Activated CD8-positive, alpha-beta memory T cell treated with anti-CD3 and anti-CD28 coated beads for 4 hours (primary cell): ENCODE measurements around the gene PPP1R27.
"Not testable (repeated sequence)": the region's sequence is repeated elsewhere in the genome, so short reads cannot be mapped to it uniquely, and the experiment has no call there.

Experiments
- DNase-seq, 2 donors: peaks; one replicate each; pipeline ENCODE4 v3.0.0-alpha.2; 2020; ENCODE audit warnings: low read depth in 2 of 2

Gene PPP1R27

GRCh38 chr17:81840826-81841778 lies 6.3 kb upstream of the PPP1R27 start:
- DNase-seq, result no peak

- DNase-seq, result not testable (repeated sequence)
These were observed 5.2 kb upstream of the PPP1R27 start for GRCh38 chr17:81840059-81840458.

- no peak for DNase-seq
These were observed 4.5 kb upstream of the PPP1R27 start for GRCh38 chr17:81839301-81839700.

GRCh38 chr17:81838753-81839255 lies 4.0 kb upstream of the PPP1R27 start:
- DNase-seq, result no peak

GRCh38 chr17:81837641-81838040 lies 2.8 kb upstream of the PPP1R27 start:
- DNase-seq, result no peak

- no peak for DNase-seq
These were observed 674 bp downstream of the PPP1R27 start for GRCh38 chr17:81833921-81834830.

GRCh38 chr17:81833160-81833920 lies 1.5 kb downstream of the PPP1R27 start, which contains the start of gene MCRIP1:
TSS of gene MCRIP1 (minus strand) at chr17:81833291. CDS start at chr17:81824506, 8,785 bp downstream.
- peak; percentile 88 to 89 for DNase-seq

GRCh38 chr17:81832608-81833159 lies 2.2 kb downstream of the PPP1R27 start:
- DNase-seq, result peak in 1 of 2 donors; percentile 14

- peak; percentile 25 to 35 for DNase-seq
These were observed 2.8 kb downstream of the PPP1R27 start for GRCh38 chr17:81831957-81832607.

GRCh38 chr17:81831563-81831956 lies 3.3 kb downstream of the PPP1R27 start:
- DNase-seq, result no peak

GRCh38 chr17:81829858-81830257 lies 5.0 kb downstream of the PPP1R27 start:
- DNase-seq, result no peak

GRCh38 chr17:81828656-81829055 lies 6.2 kb downstream of the PPP1R27 start:
- no peak for DNase-seq

GRCh38 chr17:81825841-81826466 lies 8.9 kb downstream of the PPP1R27 start:
- no peak for DNase-seq

GRCh38 chr17:81824595-81824994 lies 10.3 kb downstream of the PPP1R27 start:
- DNase-seq, result no peak

GRCh38 chr17:81823820-81824550 lies 10.9 kb downstream of the PPP1R27 start:
- DNase-seq, result no peak

- no peak for DNase-seq
These were observed 11.6 kb downstream of the PPP1R27 start for GRCh38 chr17:81822996-81823819.

- DNase-seq, result no peak
These were observed 12.6 kb downstream of the PPP1R27 start for GRCh38 chr17:81822312-81822637.

- DNase-seq, result no peak
These were observed 13.1 kb downstream of the PPP1R27 start for GRCh38 chr17:81821603-81822311.
